Mucosa of rectum (tissue), 2 donors: ENCODE data around the gene GJB4.

Experiments used
- H3K27ac ChIP-seq, 2 donors: one replicate each; pipeline ENCODE4 v1.7.0; 2013; ENCODE audit warnings: inconsistent platforms in 2 of 2, low read depth in 2 of 2, low read length in 2 of 2
- H3K27me3 ChIP-seq, 2 donors: one replicate each; pipeline ENCODE4 v1.7.0; 2013; ENCODE audit warnings: low read length in 2 of 2; ENCODE audit not compliant: control insufficient read depth in 2 of 2, insufficient read depth in 2 of 2
- H3K36me3 ChIP-seq, 2 donors: one replicate each; pipeline ENCODE4 v1.7.0; 2013; ENCODE audit warnings: low read length in 2 of 2; ENCODE audit not compliant: control insufficient read depth in 2 of 2, insufficient read depth in 2 of 2
- H3K4me1 ChIP-seq, 2 donors: one replicate each; pipeline ENCODE4 v1.7.0; 2013; ENCODE audit warnings: low read length in 2 of 2, mild to moderate bottlenecking in 1 of 2; ENCODE audit not compliant: control insufficient read depth in 2 of 2, insufficient read depth in 2 of 2
- H3K4me3 ChIP-seq, 2 donors: one replicate each; pipeline ENCODE4 v1.7.0; 2013; ENCODE audit warnings: low read length in 2 of 2
- H3K9ac ChIP-seq, 2 donors: one replicate each; pipeline ENCODE4 v1.7.0; 2013; ENCODE audit warnings: low read length in 2 of 2, low read depth in 1 of 2, mild to moderate bottlenecking in 1 of 2
- H3K9me3 ChIP-seq, 2 donors: one replicate each; pipeline ENCODE4 v1.7.0; 2013; ENCODE audit warnings: low read length in 2 of 2; ENCODE audit not compliant: control insufficient read depth in 2 of 2
- donor health status: healthy.
- donor health status: Normal muscosa, but diverticular disease.

Gene GJB4

GRCh38 chr1:34759503-34760357 lies at the start of gene GJB4:
GJB4 (plus strand) TSS chr1:34759740; CDS start chr1:34761255, 1,515 bp downstream.
- H3K4me3 ChIP-seq: no peak within 1 kb of the TSS
- H3K27ac ChIP-seq: no peak within 1 kb of the TSS
- peaks cover 0 to 15% of the 10 kb centered on the region in 2 donors for H3K4me1 ChIP-seq
- no peaks in the 10 kb centered on the region for H3K27me3 ChIP-seq
- H3K36me3 ChIP-seq: no peaks in the 10 kb centered on the region
- no peaks in the 10 kb centered on the region for H3K9me3 ChIP-seq
- no peak within 1 kb of the TSS for H3K9ac ChIP-seq

DNA sequence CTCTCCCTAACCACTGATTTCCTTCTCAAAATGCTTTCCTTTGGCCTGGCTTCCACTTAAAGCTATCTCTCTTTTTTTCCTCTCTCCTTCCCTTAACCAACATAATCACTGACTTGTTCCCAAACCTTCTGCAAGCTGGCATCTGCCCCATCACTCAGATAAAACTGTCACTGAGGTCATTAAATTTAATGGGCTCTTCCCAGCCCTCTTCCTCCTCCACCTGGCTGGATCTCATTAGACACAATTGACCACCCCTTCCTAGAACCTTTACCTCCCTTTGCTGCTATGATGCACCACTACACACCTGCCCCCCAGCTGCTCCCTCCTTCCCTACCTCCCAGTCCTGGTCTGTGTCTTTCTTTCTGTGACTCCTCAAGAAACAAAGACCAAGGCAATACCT lies 48.7 kb upstream of the GJB4 start:
- H3K4me1 ChIP-seq: no peaks in the 10 kb centered on the region
- peaks cover 1 to 2% of the 10 kb centered on the region in 2 donors for H3K27me3 ChIP-seq
- H3K36me3 ChIP-seq: no peaks in the 10 kb centered on the region
- H3K9ac ChIP-seq: no peak overlapping the region
- H3K4me3 ChIP-seq: no peak overlapping the region
- H3K27ac ChIP-seq: no peak overlapping the region
- H3K9me3 ChIP-seq: no peaks in the 10 kb centered on the region

DNA sequence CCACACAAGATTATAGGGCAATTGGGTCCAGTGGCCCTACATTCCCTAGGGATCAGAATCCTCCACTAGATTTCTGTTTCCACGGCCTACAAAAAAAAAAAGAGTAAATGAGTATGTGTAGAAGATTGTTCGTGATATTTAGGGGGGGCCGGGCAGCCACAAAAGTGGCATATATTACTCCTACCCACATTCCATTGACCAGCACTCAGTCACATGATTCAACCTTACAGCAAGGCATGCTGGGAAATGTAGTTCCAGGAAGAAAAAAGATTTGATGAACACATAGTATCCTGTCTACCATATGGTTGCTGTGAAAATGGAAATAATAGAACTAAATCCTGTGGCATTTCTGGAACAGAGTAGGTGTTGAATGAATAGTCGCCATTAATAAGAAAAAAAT lies 48.1 kb upstream of the GJB4 start:
- Histone ChIP-seq H3K27me3 (peaks cover 0 to 2% of the 10 kb centered on the region in 2 donors), H3K4me3 (no peak overlapping the region), H3K9me3 (no peaks in the 10 kb centered on the region), H3K36me3 (no peaks in the 10 kb centered on the region), H3K9ac (no peak overlapping the region), H3K4me1 (no peaks in the 10 kb centered on the region), H3K27ac (no peak overlapping the region)

DNA sequence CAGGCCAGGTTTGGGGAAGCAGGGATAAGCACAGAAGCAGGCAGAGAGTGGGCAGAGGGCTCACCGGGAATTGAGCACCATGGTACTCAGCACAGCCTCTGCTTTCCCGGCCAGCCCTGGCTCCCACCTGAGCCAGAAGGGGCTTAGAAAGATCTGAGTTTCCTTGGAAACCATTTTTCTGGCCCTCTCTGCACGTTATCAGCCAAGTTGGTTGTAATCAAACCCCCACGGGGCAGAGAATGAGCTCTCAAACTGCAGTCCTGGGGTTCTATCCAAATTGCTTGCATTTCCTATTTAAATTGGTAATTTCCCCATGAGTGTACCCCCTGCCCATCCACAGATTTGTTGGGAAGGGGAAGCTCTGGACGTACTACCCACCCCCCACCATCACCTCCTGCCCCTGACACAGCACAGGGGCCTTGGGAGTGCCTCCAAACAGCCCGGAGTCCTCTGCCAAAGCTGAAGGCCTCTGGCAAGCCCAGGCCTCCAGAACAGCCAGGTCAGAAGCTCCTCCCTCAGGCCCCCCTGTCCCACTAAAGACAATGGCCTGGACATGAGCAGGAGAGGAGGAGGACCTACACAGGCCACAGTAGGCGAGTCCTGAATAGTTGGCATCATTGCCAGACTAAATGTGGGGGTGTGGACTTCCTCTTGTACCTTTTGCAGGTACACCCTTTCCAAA lies 47.4 kb upstream of the GJB4 start:
- Histone ChIP-seq H3K4me3 (no peak overlapping the region), H3K27me3 (peaks cover 0 to 2% of the 10 kb centered on the region in 2 donors), H3K36me3 (no peaks in the 10 kb centered on the region), H3K9ac (no peak overlapping the region), H3K9me3 (no peaks in the 10 kb centered on the region), H3K4me1 (no peaks in the 10 kb centered on the region), H3K27ac (no peak overlapping the region)

GRCh38 chr1:34713443-34713842 lies 46.1 kb upstream of the GJB4 start:
- Histone ChIP-seq H3K9me3 (no peaks in the 10 kb centered on the region), H3K9ac (no peak overlapping the region), H3K36me3 (no peaks in the 10 kb centered on the region), H3K4me1 (no peaks in the 10 kb centered on the region), H3K4me3 (no peak overlapping the region), H3K27me3 (peaks cover 0 to 2% of the 10 kb centered on the region in 2 donors), H3K27ac (no peak overlapping the region)

- no peaks in the 10 kb centered on the region for H3K36me3 ChIP-seq
- no peak overlapping the region for H3K9ac ChIP-seq
- H3K4me1 ChIP-seq: no peaks in the 10 kb centered on the region
- no peak overlapping the region for H3K4me3 ChIP-seq
- peaks cover 0 to 2% of the 10 kb centered on the region in 2 donors for H3K27me3 ChIP-seq
- H3K9me3 ChIP-seq: no peaks in the 10 kb centered on the region
- no peak overlapping the region for H3K27ac ChIP-seq
Observed at GRCh38 chr1:34714386-34714785, 45.2 kb upstream of the GJB4 start.

DNA sequence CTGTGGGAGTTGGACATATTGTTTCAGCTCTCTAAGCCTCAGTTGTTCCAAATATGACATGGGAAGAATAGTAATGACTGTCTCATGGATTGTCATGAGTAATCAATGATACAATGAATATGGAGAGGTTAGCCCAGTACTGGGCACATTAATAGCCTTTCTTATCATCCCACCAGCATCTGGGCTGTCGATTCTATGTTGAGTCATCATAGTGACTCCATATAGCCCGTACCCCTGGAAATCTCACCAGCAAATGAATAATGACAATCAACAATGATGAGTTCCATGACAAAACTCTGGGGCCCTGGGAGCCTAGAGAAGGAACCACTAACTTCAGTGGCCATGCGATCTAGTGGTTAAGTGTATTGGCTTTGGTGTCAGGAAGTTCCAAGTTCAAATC lies 44.4 kb upstream of the GJB4 start:
- Histone ChIP-seq H3K36me3 (no peaks in the 10 kb centered on the region), H3K4me1 (no peaks in the 10 kb centered on the region), H3K27ac (no peak overlapping the region), H3K9ac (no peak overlapping the region), H3K27me3 (peaks cover 0 to 2% of the 10 kb centered on the region in 2 donors), H3K9me3 (no peaks in the 10 kb centered on the region), H3K4me3 (no peak overlapping the region)

DNA sequence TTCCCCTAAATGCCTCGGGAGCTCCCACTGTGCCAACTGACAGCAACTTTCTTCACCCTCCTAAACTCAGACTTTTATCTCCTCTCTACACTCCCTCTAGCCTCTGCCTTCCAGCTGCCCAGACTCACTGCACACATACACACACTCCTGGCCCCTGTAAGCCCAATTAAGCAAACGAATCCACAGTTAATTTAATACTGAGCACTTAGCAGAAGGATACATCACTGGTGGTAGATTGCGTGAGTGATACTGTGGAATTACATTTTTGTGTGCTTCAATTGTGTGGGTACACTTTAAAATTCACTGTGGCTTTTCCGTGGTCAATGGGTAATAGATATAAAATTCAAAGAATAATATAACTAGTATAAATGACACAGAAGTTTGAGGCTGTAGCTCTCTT lies 38.3 kb upstream of the GJB4 start:
- Histone ChIP-seq H3K4me3 (no peak overlapping the region), H3K27ac (no peak overlapping the region), H3K4me1 (no peaks in the 10 kb centered on the region), H3K27me3 (peaks cover 0 to 6% of the 10 kb centered on the region in 2 donors), H3K36me3 (no peaks in the 10 kb centered on the region), H3K9ac (no peak overlapping the region), H3K9me3 (no peaks in the 10 kb centered on the region)

DNA sequence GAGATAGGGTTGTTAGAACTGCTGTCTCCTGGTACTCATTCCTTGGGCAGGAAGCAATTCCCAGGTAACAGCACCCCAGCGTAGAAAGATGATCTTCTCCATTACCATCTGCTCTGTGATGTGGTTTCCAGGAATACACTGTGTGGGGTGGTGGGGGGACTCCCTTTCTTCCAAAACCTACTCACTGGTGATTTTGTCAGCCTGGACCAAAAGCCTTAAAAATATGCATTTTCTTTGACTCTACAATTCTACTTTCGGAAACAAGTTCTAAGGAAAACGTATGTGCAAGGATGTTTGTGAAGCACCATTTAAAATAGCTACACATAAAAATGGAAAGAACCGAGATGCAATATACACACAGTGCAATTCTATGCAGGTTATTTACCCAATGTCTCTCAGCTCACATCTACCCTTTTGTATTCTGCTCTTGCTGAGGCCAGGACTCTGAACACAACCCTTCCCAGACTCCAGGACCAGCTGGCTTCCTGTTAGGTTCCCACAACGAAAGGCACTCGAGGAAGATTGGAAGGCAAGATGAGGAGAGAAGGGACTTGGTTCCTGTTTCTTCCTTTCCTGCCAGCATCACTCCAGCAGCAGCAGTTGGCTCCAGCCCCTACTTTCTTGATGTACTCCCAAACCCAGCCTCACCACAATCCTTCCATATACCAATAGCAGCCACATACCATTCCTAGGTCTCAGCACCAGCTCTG lies 37.7 kb upstream of the GJB4 start:
- peaks cover 0 to 6% of the 10 kb centered on the region in 2 donors for H3K27me3 ChIP-seq
- H3K9me3 ChIP-seq: no peaks in the 10 kb centered on the region
- no peak overlapping the region for H3K4me3 ChIP-seq
- no peak overlapping the region for H3K27ac ChIP-seq
- no peak overlapping the region for H3K9ac ChIP-seq
- no peaks in the 10 kb centered on the region for H3K4me1 ChIP-seq
- H3K36me3 ChIP-seq: no peaks in the 10 kb centered on the region

DNA sequence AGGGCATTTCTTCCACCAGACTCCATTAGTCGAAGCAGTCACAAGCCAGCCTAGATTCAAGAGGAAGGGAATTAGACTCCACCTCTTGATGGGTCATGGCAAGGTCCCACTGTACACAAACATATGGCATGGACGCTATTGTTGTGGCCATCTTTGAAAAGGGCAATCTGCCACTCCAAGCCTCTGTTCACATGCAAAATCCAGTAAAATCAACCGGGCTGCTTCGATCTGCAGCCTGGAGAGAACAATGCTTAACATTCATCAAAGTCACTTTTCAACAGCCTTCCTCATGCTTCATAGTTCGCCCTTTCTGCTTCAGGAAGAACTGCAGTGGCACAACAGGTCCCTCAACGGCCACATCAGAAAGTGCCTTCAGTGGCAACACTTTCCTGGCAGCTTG lies 32.7 kb upstream of the GJB4 start:
- H3K36me3 ChIP-seq: no peaks in the 10 kb centered on the region
- no peak overlapping the region for H3K9ac ChIP-seq
- H3K27ac ChIP-seq: no peak overlapping the region
- no peaks in the 10 kb centered on the region for H3K4me1 ChIP-seq
- H3K9me3 ChIP-seq: no peaks in the 10 kb centered on the region
- H3K4me3 ChIP-seq: no peak overlapping the region
- peaks cover 0 to 6% of the 10 kb centered on the region in 2 donors for H3K27me3 ChIP-seq
